ENCODE data around the gene BRD3. TPM values are rescaled to one million over a fixed set of nuclear protein-coding genes. Genes with fewer than 3 reads are reported as not detected.
A peak's percentile ranks its signal among the peaks of the same experiment; 100 is the strongest.

BRD3 gene
- total RNA-seq, 1 experiment from 2014 or later, result 25.6 TPM

GRCh38 chr9:134039386-134040175, 28.2 kb downstream of the BRD3 start:
- TF ChIP-seq, protein P1, sequence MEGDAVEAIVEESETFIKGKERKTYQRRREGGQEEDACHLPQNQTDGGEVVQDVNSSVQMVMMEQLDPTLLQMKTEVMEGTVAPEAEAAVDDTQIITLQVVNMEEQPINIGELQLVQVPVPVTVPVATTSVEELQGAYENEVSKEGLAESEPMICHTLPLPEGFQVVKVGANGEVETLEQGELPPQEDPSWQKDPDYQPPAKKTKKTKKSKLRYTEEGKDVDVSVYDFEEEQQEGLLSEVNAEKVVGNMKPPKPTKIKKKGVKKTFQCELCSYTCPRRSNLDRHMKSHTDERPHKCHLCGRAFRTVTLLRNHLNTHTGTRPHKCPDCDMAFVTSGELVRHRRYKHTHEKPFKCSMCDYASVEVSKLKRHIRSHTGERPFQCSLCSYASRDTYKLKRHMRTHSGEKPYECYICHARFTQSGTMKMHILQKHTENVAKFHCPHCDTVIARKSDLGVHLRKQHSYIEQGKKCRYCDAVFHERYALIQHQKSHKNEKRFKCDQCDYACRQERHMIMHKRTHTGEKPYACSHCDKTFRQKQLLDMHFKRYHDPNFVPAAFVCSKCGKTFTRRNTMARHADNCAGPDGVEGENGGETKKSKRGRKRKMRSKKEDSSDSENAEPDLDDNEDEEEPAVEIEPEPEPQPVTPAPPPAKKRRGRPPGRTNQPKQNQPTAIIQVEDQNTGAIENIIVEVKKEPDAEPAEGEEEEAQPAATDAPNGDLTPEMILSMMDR (IDR thresholded peaks at IDR 0.05; ENCODE audit: unreplicated experiment), result no peak
- Mint-ChIP-seq H3K4me1 (ENCODE audit: insufficient read depth, unreplicated experiment) (no peaks in the 10 kb centered on the region), H3K27me3 (ENCODE audit: insufficient read depth, unreplicated experiment) (no peaks in the 10 kb centered on the region), H3K4me3 (ENCODE audit: unreplicated experiment) (no peak overlapping the region), H3K9me3 (ENCODE audit: unreplicated experiment) (no peaks in the 10 kb centered on the region), H3K27ac (ENCODE audit: low read depth, unreplicated experiment) (peak overlapping the region; percentile 33), H3K36me3 (ENCODE audit: insufficient read depth, unreplicated experiment) (peaks cover 70% of the 10 kb centered on the region)
- POLR2A ChIA-PET, result interaction anchor here (0.7 to 2.0 kb wide), 3 partner anchors 11 to 59 kb away, joined by 3 to 9 read pairs (median 4); no protein-coding TSS in a partner anchor
- BruUV-seq (replicated peaks), result no TSS peak
- CTCF ChIA-PET, result no interaction called here
- DNase-seq (ENCODE audit: unreplicated experiment), result no peak
- intact Hi-C loops (cut with micrococcal nuclease), result no loop called here

- Mint-ChIP-seq H3K4me3 (ENCODE audit: unreplicated experiment) (no peak overlapping the region), H3K27ac (ENCODE audit: low read depth, unreplicated experiment) (no peak overlapping the region), H3K9me3 (ENCODE audit: unreplicated experiment) (no peaks in the 10 kb centered on the region), H3K27me3 (ENCODE audit: insufficient read depth, unreplicated experiment) (no peaks in the 10 kb centered on the region), H3K36me3 (ENCODE audit: insufficient read depth, unreplicated experiment) (peaks cover 70% of the 10 kb centered on the region), H3K4me1 (ENCODE audit: insufficient read depth, unreplicated experiment) (no peaks in the 10 kb centered on the region)
- no TSS peak for BruUV-seq (replicated peaks)
- DNase-seq (ENCODE audit: unreplicated experiment), result no peak
- ChIA-PET CTCF (interaction anchor here (0.6 kb wide), 1 partner anchor 121 kb away, joined by 3 read pairs; no protein-coding TSS in a partner anchor), POLR2A (no interaction called here)
- TF ChIP-seq, protein P1 (IDR thresholded peaks at IDR 0.05; ENCODE audit: unreplicated experiment), result no peak
- intact Hi-C loops (cut with micrococcal nuclease), result no loop called here
Observed at GRCh38 chr9:134037641-134038040, 30.2 kb downstream of the BRD3 start.

GRCh38 chr9:134036130-134036529, 31.7 kb downstream of the BRD3 start:
- Mint-ChIP-seq H3K4me1 (ENCODE audit: insufficient read depth, unreplicated experiment) (no peaks in the 10 kb centered on the region), H3K4me3 (ENCODE audit: unreplicated experiment) (no peak overlapping the region), H3K36me3 (ENCODE audit: insufficient read depth, unreplicated experiment) (peaks cover 66% of the 10 kb centered on the region), H3K27me3 (ENCODE audit: insufficient read depth, unreplicated experiment) (no peaks in the 10 kb centered on the region), H3K27ac (ENCODE audit: low read depth, unreplicated experiment) (no peak overlapping the region), H3K9me3 (ENCODE audit: unreplicated experiment) (no peaks in the 10 kb centered on the region)
- POLR2A ChIA-PET, result interaction anchor here (1.8 kb wide), 1 partner anchor 19 kb away, joined by 4 read pairs; no protein-coding TSS in a partner anchor
- intact Hi-C loops (cut with micrococcal nuclease), result no loop called here
- no peak for DNase-seq (ENCODE audit: unreplicated experiment)
- TF ChIP-seq, protein P1 (IDR thresholded peaks at IDR 0.05; ENCODE audit: unreplicated experiment), result no peak
- CTCF ChIA-PET, result interaction anchor here (0.8 to 1.2 kb wide), 3 partner anchors 10 to 254 kb away, joined by 3 to 4 read pairs (median 3); no protein-coding TSS in a partner anchor
- BruUV-seq (replicated peaks), result no TSS peak
